Cardiac septum (tissue), 1 donor: ENCODE data around the gene PRKCB. TPM values are rescaled to one million over a fixed set of nuclear protein-coding genes. Genes with fewer than 3 reads are reported as not detected.
"Not testable (repeated sequence)": the region's sequence is repeated elsewhere in the genome, so short reads cannot be mapped to it uniquely, and the experiment has no call there.

Source experiments
- DNase-seq: peaks from one replicate; pipeline ENCODE4 v3.0.0-alpha.2; 2020; ENCODE audit warnings: low spot score
- intact Hi-C: fragments of 100-400 bp; cut with DNase I; formaldehyde crosslinking; loops from one replicate; pipeline ENCODE4 v1.14.0; 2022
- total RNA-seq: library from RNA; stranded (reverse); fragmentation: NEBNext Ultra II Directional; extraction: Animal tissue kit (Norgen Biotek cat#: 25700); gene quantifications from one replicate; pipeline ENCODE4 v1.2.1, GENCODE V29; 2021
- donor health status: DM: no; HTN: no; CAD: no.

PRKCB gene
- total RNA-seq, 1 donor from 2014 or later: 2.3 TPM

- intact Hi-C loops: no loop called here
- no peak for DNase-seq
Measured at GRCh38 chr16:24094660-24095059, 258.9 kb downstream of the PRKCB start.

- intact Hi-C loops: no loop called here
- no peak for DNase-seq
Measured at GRCh38 chr16:24098896-24099295, 263.1 kb downstream of the PRKCB start.

- intact Hi-C loops: no loop called here
- no peak for DNase-seq
Measured at GRCh38 chr16:24101431-24101830, 265.6 kb downstream of the PRKCB start.

GRCh38 chr16:24102209-24102660 lies 266.5 kb downstream of the PRKCB start:
- intact Hi-C loops: no loop called here
- DNase-seq: no peak

- DNase-seq, intact Hi-C loops: not testable (repeated sequence)
Measured at GRCh38 chr16:24105471-24105870, 269.7 kb downstream of the PRKCB start.

GRCh38 chr16:24108090-24108489 lies 272.3 kb downstream of the PRKCB start:
- DNase-seq, intact Hi-C loops: not testable (repeated sequence)

- no peak for DNase-seq
- intact Hi-C loops: no loop called here
Measured at GRCh38 chr16:24111724-24112302, 276.0 kb downstream of the PRKCB start.

GRCh38 chr16:24113115-24113745 lies 277.4 kb downstream of the PRKCB start:
- DNase-seq: no peak

GRCh38 chr16:24114876-24115275 lies 279.1 kb downstream of the PRKCB start:
- intact Hi-C loops: no loop called here
- no peak for DNase-seq

More at GRCh38 chr16:24113115-24113745, 277.4 kb downstream of the PRKCB start:
- intact Hi-C loops: no loop called here

- intact Hi-C loops: no loop called here
- no peak for DNase-seq
Measured at GRCh38 chr16:24116046-24116776, 280.4 kb downstream of the PRKCB start.

- intact Hi-C loops: no loop called here
- DNase-seq: no peak
Measured at GRCh38 chr16:24116989-24117388, 281.2 kb downstream of the PRKCB start.

GRCh38 chr16:24117680-24118079 lies 281.9 kb downstream of the PRKCB start:
- DNase-seq: no peak
- intact Hi-C loops: no loop called here

GRCh38 chr16:24118126-24118821 lies 282.5 kb downstream of the PRKCB start:
- intact Hi-C loops: no loop called here
- no peak for DNase-seq

- intact Hi-C loops: no loop called here
- DNase-seq: no peak
Measured at GRCh38 chr16:24119807-24120206, 284.0 kb downstream of the PRKCB start.

- no peak for DNase-seq
- intact Hi-C loops: no loop called here
Measured at GRCh38 chr16:24123275-24123674, 287.5 kb downstream of the PRKCB start.

- intact Hi-C loops: no loop called here
- DNase-seq: no peak
Measured at GRCh38 chr16:24124291-24124690, 288.5 kb downstream of the PRKCB start.

- DNase-seq: no peak
Measured at GRCh38 chr16:24125214-24125613, 289.4 kb downstream of the PRKCB start.

GRCh38 chr16:24129412-24129918 lies 293.7 kb downstream of the PRKCB start:
- intact Hi-C loops: no loop called here
- no peak for DNase-seq

More at GRCh38 chr16:24125214-24125613, 289.4 kb downstream of the PRKCB start:
- intact Hi-C loops: no loop called here

GRCh38 chr16:24130494-24131085 lies 294.8 kb downstream of the PRKCB start:
- intact Hi-C loops: no loop called here
- no peak for DNase-seq

- intact Hi-C loops: no loop called here
- no peak for DNase-seq
Measured at GRCh38 chr16:24131294-24131693, 295.5 kb downstream of the PRKCB start.
